Activated CD4-positive, alpha-beta memory T cell treated with anti-CD3 and anti-CD28 coated beads for 36 hours (primary cell): ENCODE results near the gene GCNT4. TPM values are rescaled to one million over a fixed set of nuclear protein-coding genes. Genes with fewer than 3 reads are reported as not detected.

Experiments used
- CTCF ChIA-PET: fragments of 350-600 bp; sonication (Branson Sonifier 250); formaldehyde crosslinking; loops from one replicate; lab custom pipeline; 2021; ENCODE audit warnings: antibody characterized with exemption, inconsistent platforms; lab: Charles Lee
- POLR2A ChIA-PET: fragments of 350-600 bp; sonication (Branson Sonifier 250); formaldehyde crosslinking; loops from one replicate; lab custom pipeline; 2021; ENCODE audit warnings: antibody characterized with exemption; lab: Charles Lee
- DNase-seq: peaks from one replicate; pipeline ENCODE4 v3.0.0-alpha.2; 2020
- H3K27ac Mint-ChIP-seq: one replicate; pipeline ENCODE4 v1.8.0; 2021; ENCODE audit warnings: mixed read lengths
- H3K27me3 Mint-ChIP-seq: one replicate; pipeline ENCODE4 v1.8.0; 2021; ENCODE audit warnings: mixed read lengths
- H3K36me3 Mint-ChIP-seq: one replicate; pipeline ENCODE4 v1.8.0; 2021; ENCODE audit warnings: mixed read lengths
- H3K4me1 Mint-ChIP-seq: one replicate; pipeline ENCODE4 v1.8.0; 2021; ENCODE audit warnings: low read depth, mixed read lengths
- H3K4me3 Mint-ChIP-seq: one replicate; pipeline ENCODE4 v1.8.0; 2021; ENCODE audit warnings: mild to moderate bottlenecking, mixed read lengths
- H3K9me3 Mint-ChIP-seq: one replicate; pipeline ENCODE4 v1.8.0; 2021; ENCODE audit warnings: mixed read lengths
- intact Hi-C: fragments of 100-400 bp; cut with micrococcal nuclease; formaldehyde crosslinking; loops from one replicate; pipeline ENCODE4 v1.15.1; 2023
- total RNA-seq, 2 experiments: library from RNA; stranded (reverse); gene quantifications; one replicate each; pipeline ENCODE4 v1.2.3, GENCODE V29; 2021

Gene GCNT4
- total RNA-seq, 2 experiments from 2014 or later, result 2.4 TPM

DNA sequence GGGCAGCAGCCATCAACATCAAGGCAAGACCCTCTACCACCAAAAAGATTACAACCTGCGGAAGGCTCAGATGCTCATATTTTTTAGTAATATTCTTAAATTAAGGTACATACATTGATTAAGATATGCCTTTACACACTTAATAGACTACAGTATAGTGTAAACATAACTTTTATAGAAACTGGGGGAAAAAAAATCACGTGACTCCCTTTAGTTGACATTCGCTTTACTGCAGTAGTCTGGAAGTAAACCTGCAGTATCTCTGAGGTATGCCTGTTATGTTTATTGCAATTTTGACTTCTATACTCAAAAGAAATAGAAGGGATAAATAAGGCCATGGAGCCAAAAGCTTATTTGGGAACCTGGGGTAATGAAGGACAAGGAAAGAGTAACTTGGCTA is 15.1 kb upstream of the GCNT4 start:
- Mint-ChIP-seq H3K27ac (no peak overlapping the region), H3K27me3 (no peaks in the 10 kb centered on the region), H3K4me1 (peaks cover 13% of the 10 kb centered on the region), H3K36me3 (no peaks in the 10 kb centered on the region), H3K9me3 (no peaks in the 10 kb centered on the region), H3K4me3 (no peak overlapping the region)
- POLR2A ChIA-PET, result no interaction called here
- intact Hi-C loops, result no loop called here
- no peak for DNase-seq
- CTCF ChIA-PET, result no interaction called here

- no peaks in the 10 kb centered on the region for H3K36me3 Mint-ChIP-seq
- H3K9me3 Mint-ChIP-seq, result no peaks in the 10 kb centered on the region
- POLR2A ChIA-PET, result interaction anchor here (1.0 kb wide), 1 partner anchor 9 kb away, joined by 4 read pairs; no protein-coding TSS in a partner anchor
- DNase-seq, result no peak
- H3K27ac Mint-ChIP-seq, result no peak overlapping the region
- H3K27me3 Mint-ChIP-seq, result no peaks in the 10 kb centered on the region
- CTCF ChIA-PET, result no interaction called here
- H3K4me3 Mint-ChIP-seq, result no peak overlapping the region
- intact Hi-C loops, result no loop called here
- H3K4me1 Mint-ChIP-seq, result peaks cover 45% of the 10 kb centered on the region
These were observed 10.7 kb upstream of the GCNT4 start for GRCh38 chr5:75062925-75063531.

DNA sequence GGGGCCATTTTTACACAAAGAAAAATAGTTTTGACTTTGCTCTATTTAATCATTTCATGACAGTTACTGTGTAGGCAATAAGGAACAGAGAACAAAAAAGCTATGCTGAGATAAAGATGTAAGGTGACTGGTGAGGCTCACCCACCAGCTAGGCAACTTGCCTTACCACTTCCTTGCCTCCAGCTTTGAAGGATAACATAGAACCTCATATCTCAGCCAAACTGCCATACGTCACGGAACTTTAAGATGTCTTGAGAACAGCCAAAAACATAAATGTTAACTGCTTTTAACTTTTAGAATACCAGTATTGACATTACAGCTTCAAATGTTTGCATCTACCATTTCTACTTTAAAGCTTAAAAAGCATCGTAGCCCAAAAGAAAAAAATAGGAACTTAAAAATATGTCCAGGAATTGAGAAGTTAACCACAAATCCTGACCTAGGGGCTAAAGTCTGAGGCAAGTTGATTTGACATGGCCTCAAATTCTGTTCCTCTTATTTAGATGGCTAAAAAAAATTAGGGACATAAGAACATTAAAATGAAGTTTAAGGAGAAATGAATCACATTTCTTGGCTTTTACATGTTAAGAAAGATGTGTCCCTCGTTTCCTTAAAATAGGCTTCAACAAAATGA is 7.7 kb upstream of the GCNT4 start:
- Mint-ChIP-seq H3K4me3 (no peak overlapping the region), H3K27ac (peak overlapping the region; percentile 88), H3K36me3 (no peaks in the 10 kb centered on the region), H3K4me1 (peaks cover 70% of the 10 kb centered on the region), H3K27me3 (no peaks in the 10 kb centered on the region), H3K9me3 (no peaks in the 10 kb centered on the region)
- ChIA-PET CTCF (interaction anchor here (0.6 to 2.7 kb wide), 7 partner anchors 11 to 1483 kb away, joined by 3 to 28 read pairs (median 4); no protein-coding TSS in a partner anchor), POLR2A (interaction anchor here (0.8 to 1.5 kb wide), 2 partner anchors 9 to 29 kb away, joined by 5 read pairs; no protein-coding TSS in a partner anchor)
- intact Hi-C loops, result loop anchor here (1.0 to 10.0 kb wide), 4 partner anchors 9 to 1485 kb away; partner anchors contain the start of gene FAM169A
- peak; percentile 61 for DNase-seq

- ChIA-PET POLR2A (interaction anchor here (1.5 kb wide), 1 partner anchor 30 kb away, joined by 5 read pairs; no protein-coding TSS in a partner anchor), CTCF (interaction anchor here (1.1 to 2.7 kb wide), 4 partner anchors 10 to 178 kb away, joined by 3 to 28 read pairs (median 4); no protein-coding TSS in a partner anchor)
- DNase-seq, result peak; percentile 19
- intact Hi-C loops, result loop anchor here (10.0 kb wide), 2 partner anchors 194 to 1486 kb away; partner anchors contain the start of gene FAM169A
- Mint-ChIP-seq H3K9me3 (no peaks in the 10 kb centered on the region), H3K4me3 (peak overlapping the region; percentile 30), H3K27me3 (peaks cover 4% of the 10 kb centered on the region), H3K36me3 (no peaks in the 10 kb centered on the region), H3K4me1 (peaks cover 79% of the 10 kb centered on the region), H3K27ac (peak overlapping the region; percentile 88)
These were observed 6.7 kb upstream of the GCNT4 start for GRCh38 chr5:75058986-75059535.

DNA sequence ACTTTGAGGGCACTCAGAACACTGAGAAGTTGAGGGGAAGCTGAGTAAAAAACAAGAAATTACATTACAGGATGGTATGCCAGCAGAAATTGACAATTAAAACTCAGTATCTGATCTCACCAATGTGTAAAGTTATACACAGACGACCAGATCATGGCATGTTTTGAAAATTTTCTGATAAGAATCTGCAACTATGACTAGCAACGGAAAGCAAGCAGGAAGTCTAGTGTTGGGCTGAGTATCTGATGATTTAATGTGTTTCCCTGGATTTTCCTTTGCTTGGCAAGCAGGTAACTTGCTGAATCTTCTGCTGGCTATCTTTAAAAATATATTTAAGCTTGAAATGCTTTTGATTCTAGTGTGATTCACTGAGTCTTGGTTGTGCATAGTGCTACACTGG is 5.2 kb upstream of the GCNT4 start:
- H3K27ac Mint-ChIP-seq, result peak overlapping the region; percentile 56
- POLR2A ChIA-PET, result no interaction called here
- H3K9me3 Mint-ChIP-seq, result no peaks in the 10 kb centered on the region

DNA sequence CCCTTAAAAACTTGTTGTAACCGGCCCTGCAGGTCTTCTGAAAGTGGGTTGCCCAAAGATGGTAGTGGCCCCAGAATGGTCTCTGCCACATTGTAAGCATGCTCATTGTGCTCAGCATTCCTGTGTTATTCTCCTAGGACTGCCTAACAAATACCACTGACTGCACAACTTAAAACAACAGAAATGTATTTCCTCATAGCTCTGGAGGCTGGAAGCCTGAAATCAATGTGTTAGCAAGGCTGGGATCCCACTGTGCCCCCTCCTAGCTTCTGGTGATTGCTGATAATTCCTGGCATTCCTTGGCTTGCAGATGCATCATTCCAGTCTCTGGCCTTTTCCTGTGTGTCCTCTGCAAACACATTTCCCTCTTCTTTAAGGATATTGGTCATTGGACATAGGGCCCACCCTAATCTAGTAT is 3.4 kb upstream of the GCNT4 start:
- Mint-ChIP-seq H3K36me3 (peaks cover 2% of the 10 kb centered on the region), H3K27ac (no peak overlapping the region), H3K4me1 (peaks cover 81% of the 10 kb centered on the region), H3K9me3 (no peaks in the 10 kb centered on the region), H3K27me3 (peaks cover 4% of the 10 kb centered on the region), H3K4me3 (no peak overlapping the region)
- POLR2A ChIA-PET, result interaction anchor here (1.1 kb wide), 1 partner anchor 181 kb away, joined by 3 read pairs; the partner anchor contains the start of gene ANKRD31
- intact Hi-C loops, result loop anchor here (10.0 kb wide), 2 partner anchors 191 to 1489 kb away; partner anchors contain the start of gene FAM169A
- no peak for DNase-seq
- CTCF ChIA-PET, result no interaction called here

More for the DNA sequence above, 5.2 kb upstream of the GCNT4 start:
- CTCF ChIA-PET, result interaction anchor here (0.6 to 1.4 kb wide), 4 partner anchors 7 to 132 kb away, joined by 3 to 5 read pairs (median 4); no protein-coding TSS in a partner anchor
- no peak for DNase-seq
- Mint-ChIP-seq H3K4me3 (no peak overlapping the region), H3K36me3 (no peaks in the 10 kb centered on the region), H3K4me1 (peaks cover 73% of the 10 kb centered on the region), H3K27me3 (peaks cover 4% of the 10 kb centered on the region)
- intact Hi-C loops, result loop anchor here (10.0 kb wide), 2 partner anchors 193 to 1487 kb away; partner anchors contain the start of gene FAM169A

- H3K9me3 Mint-ChIP-seq, result no peaks in the 10 kb centered on the region
- DNase-seq, result no peak
- peaks cover 81% of the 10 kb centered on the region for H3K4me1 Mint-ChIP-seq
- peak overlapping the region; percentile 81 for H3K4me3 Mint-ChIP-seq
- H3K36me3 Mint-ChIP-seq, result peaks cover 2% of the 10 kb centered on the region
- intact Hi-C loops, result loop anchor here (5.0 to 10.0 kb wide), 7 partner anchors 43 to 1490 kb away; partner anchors contain the start of genes CERT1, FAM169A, IQGAP2 and POLK
- peak overlapping the region; percentile 84 for H3K27ac Mint-ChIP-seq
- ChIA-PET CTCF (interaction anchor here (0.6 to 2.0 kb wide), 5 partner anchors 10 to 182 kb away, joined by 3 to 8 read pairs (median 3); partner anchors contain the start of gene ANKRD31), POLR2A (interaction anchor here (0.9 to 2.5 kb wide), 4 partner anchors 9 to 283 kb away, joined by 4 to 16 read pairs (median 8); partner anchors contain the start of genes ANKRD31 and HMGCR)
- peaks cover 4% of the 10 kb centered on the region for H3K27me3 Mint-ChIP-seq
These were observed 2.0 kb upstream of the GCNT4 start for GRCh38 chr5:75054134-75054930.

GRCh38 chr5:75053304-75054133 is 1.2 kb upstream of the GCNT4 start:
- peak; percentile 71 for DNase-seq

DNA sequence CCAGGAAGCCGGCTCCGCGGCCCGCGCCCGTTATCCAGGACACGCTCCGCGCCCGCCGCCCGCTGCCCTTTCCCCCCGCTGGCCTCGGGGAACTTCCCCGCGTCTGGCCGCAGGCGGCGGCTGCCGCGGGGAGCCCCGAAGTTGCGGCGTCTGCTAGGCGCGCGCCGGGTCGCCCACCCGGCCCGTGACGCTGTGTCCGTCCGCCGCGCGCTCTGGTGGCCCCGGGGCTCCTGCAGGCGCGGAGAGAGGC is 621 bp upstream of the GCNT4 start:
- DNase-seq, result no peak
- ChIA-PET CTCF (interaction anchor here (0.9 to 1.6 kb wide), 4 partner anchors 118 to 314 kb away, joined by 3 to 9 read pairs (median 5); partner anchors contain the start of gene ANKRD31), POLR2A (interaction anchor here (1.4 to 2.5 kb wide), 4 partner anchors 36 to 284 kb away, joined by 3 to 16 read pairs (median 8); partner anchors contain the start of genes ANKRD31 and HMGCR)
- no peaks in the 10 kb centered on the region for H3K9me3 Mint-ChIP-seq
- H3K36me3 Mint-ChIP-seq, result peaks cover 2% of the 10 kb centered on the region
- peaks cover 81% of the 10 kb centered on the region for H3K4me1 Mint-ChIP-seq
- H3K4me3 Mint-ChIP-seq, result peak overlapping the region; percentile 81
- H3K27me3 Mint-ChIP-seq, result peaks cover 4% of the 10 kb centered on the region
- intact Hi-C loops, result loop anchor here (1.0 to 10.0 kb wide), 9 partner anchors 44 to 1492 kb away; partner anchors contain the start of genes CERT1, FAM169A, IQGAP2 and POLK
- H3K27ac Mint-ChIP-seq, result peak overlapping the region; percentile 70

More at GRCh38 chr5:75053304-75054133, 1.2 kb upstream of the GCNT4 start:
- H3K4me1 Mint-ChIP-seq, result peaks cover 80% of the 10 kb centered on the region
- intact Hi-C loops, result loop anchor here (1.0 to 10.0 kb wide), 9 partner anchors 44 to 1491 kb away; partner anchors contain the start of genes CERT1, FAM169A, IQGAP2 and POLK
- peak overlapping the region; percentile 81 for H3K4me3 Mint-ChIP-seq
- H3K9me3 Mint-ChIP-seq, result no peaks in the 10 kb centered on the region
- CTCF ChIA-PET, result interaction anchor here (0.6 to 2.0 kb wide), 6 partner anchors 17 to 184 kb away, joined by 3 to 8 read pairs (median 3); partner anchors contain the start of gene ANKRD31
- H3K36me3 Mint-ChIP-seq, result peaks cover 2% of the 10 kb centered on the region
- peaks cover 4% of the 10 kb centered on the region for H3K27me3 Mint-ChIP-seq
- POLR2A ChIA-PET, result interaction anchor here (0.9 to 2.5 kb wide), 5 partner anchors 10 to 284 kb away, joined by 3 to 16 read pairs (median 6); partner anchors contain the start of genes ANKRD31 and HMGCR
- H3K27ac Mint-ChIP-seq, result peak overlapping the region; percentile 84

- DNase-seq, result peak; percentile 51
- H3K27me3 Mint-ChIP-seq, result peaks cover 4% of the 10 kb centered on the region
These were observed 1.1 kb downstream of the GCNT4 start for GRCh38 chr5:75051217-75051751.

More at GRCh38 chr5:75051217-75051751, 1.1 kb downstream of the GCNT4 start:
- CTCF ChIA-PET, result interaction anchor here (0.6 to 3.8 kb wide), 10 partner anchors 8 to 291 kb away, joined by 3 to 28 read pairs (median 6); partner anchors contain the start of gene ANKRD31
- intact Hi-C loops, result loop anchor here (1.0 to 10.0 kb wide), 12 partner anchors 9 to 1494 kb away; partner anchors contain the start of genes ANKRD31, CERT1, FAM169A and IQGAP2
- H3K9me3 Mint-ChIP-seq, result no peaks in the 10 kb centered on the region
- peaks cover 68% of the 10 kb centered on the region for H3K4me1 Mint-ChIP-seq
- peak overlapping the region; percentile 90 for H3K4me3 Mint-ChIP-seq
- peaks cover 3% of the 10 kb centered on the region for H3K36me3 Mint-ChIP-seq
- POLR2A ChIA-PET, result interaction anchor here (1.4 to 1.9 kb wide), 2 partner anchors 9 to 185 kb away, joined by 5 to 6 read pairs; partner anchors contain the start of gene ANKRD31
- peak overlapping the region; percentile 95 for H3K27ac Mint-ChIP-seq
